ENCODE results near the gene HLA-DMB. TPM values are rescaled to one million over a fixed set of nuclear protein-coding genes. Genes with fewer than 3 reads are reported as not detected.
A peak's percentile ranks its signal among the peaks of the same experiment; 100 is the strongest.

HLA-DMB gene
- 10 to 100 TPM; 14.4 to 14.7 TPM for total RNA-seq

DNA sequence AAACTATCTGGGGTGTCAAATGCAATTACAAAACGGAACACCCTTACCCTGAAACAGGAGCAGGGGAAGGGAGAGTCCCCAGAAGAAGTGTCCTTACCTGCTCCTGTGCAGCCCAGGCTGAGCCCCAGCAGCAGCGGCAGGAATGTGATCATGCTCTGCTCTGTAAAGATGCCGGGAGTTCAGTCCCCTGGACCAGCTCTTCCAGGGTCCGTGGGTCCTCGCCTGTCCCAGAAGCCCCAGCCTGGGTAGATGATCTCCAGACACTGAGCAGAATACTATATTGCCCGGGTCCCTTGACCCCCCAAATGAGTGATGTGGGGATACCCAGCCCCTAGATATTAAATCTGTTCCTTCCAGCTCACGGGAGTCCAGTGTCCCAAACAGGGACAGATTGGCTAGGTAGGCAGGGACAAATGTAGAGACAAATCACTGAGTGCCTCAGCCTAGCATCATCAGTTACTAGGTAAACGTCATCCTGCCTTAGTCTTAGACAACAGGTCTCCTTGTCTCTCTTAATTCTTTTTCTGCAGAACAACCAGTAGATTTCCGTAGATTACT lies at the start of gene HLA-DMB:
Gene HLA-DMB (minus strand): TSS at position 373 of the 558 bp plus-strand sequence. CDS start 221 bp downstream, at position 152.
- Mint-ChIP-seq H3K27me3 (ENCODE audit: low read depth) (no peaks in the 10 kb centered on the region), H3K9me3 (ENCODE audit: insufficient read depth) (no peaks in the 10 kb centered on the region), H3K27ac (peak within 1 kb of the TSS; percentile 97), H3K36me3 (ENCODE audit: low read depth) (peaks cover 12% of the 10 kb centered on the region), H3K4me1 (ENCODE audit: low read depth) (peaks cover 69% of the 10 kb centered on the region), H3K4me3 (peak within 1 kb of the TSS; percentile 86)
- DNase-seq = peak; percentile 73
- POLR2A ChIA-PET = interaction anchor here (0.9 to 7.2 kb wide), 10 partner anchors 12 to 95 kb away, joined by 3 to 220 read pairs (median 6); partner anchors contain the start of genes BRD2, HLA-DMA, PSMB9 and TAP1
- CTCF ChIA-PET = interaction anchor here (0.9 to 15.9 kb wide), 10 partner anchors 7 to 102 kb away, joined by 3 to 519 read pairs (median 21); partner anchors contain the start of genes BRD2, HLA-DMA and TAP2
- peak; percentile 90 for ATAC-seq

DNA sequence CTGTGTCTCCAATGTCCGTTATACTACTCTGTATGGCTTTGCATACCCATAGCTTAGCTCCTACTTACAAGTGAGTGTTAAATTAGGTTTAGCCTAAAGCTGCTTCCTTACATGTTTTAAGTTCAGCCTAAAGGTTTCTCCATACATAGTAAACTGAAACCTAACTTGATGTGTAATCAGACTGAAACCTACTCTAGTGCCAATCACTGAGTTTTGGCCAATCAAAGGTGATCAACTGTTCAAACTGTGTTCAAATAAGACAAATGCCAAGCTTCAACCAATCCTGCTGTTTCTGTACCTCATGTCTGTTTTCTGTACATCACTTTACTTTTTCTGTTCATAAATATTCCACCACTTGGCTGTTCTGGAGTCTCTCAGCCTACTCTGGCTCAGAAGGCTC lies 48.5 kb upstream of the HLA-DMB start:
- no peak overlapping the region for H3K27ac Mint-ChIP-seq
- peaks cover 6% of the 10 kb centered on the region for H3K4me1 Mint-ChIP-seq (ENCODE audit: low read depth)
- H3K27me3 Mint-ChIP-seq (ENCODE audit: low read depth) = peaks cover 21% of the 10 kb centered on the region
- ChIA-PET POLR2A (interaction anchor here (0.6 to 14.3 kb wide), 2 partner anchors 18 to 1015 kb away, joined by 3 to 263 read pairs; partner anchors contain the start of gene BRD2), CTCF (interaction anchor here (0.8 to 13.4 kb wide), 13 partner anchors 11 to 430 kb away, joined by 3 to 240 read pairs (median 4); partner anchors contain the start of gene HLA-DMA)
- H3K9me3 Mint-ChIP-seq (ENCODE audit: insufficient read depth) = no peaks in the 10 kb centered on the region
- no peak for ATAC-seq
- DNase-seq = no peak
- no peak overlapping the region for H3K4me3 Mint-ChIP-seq
- H3K36me3 Mint-ChIP-seq (ENCODE audit: low read depth) = no peaks in the 10 kb centered on the region

DNA sequence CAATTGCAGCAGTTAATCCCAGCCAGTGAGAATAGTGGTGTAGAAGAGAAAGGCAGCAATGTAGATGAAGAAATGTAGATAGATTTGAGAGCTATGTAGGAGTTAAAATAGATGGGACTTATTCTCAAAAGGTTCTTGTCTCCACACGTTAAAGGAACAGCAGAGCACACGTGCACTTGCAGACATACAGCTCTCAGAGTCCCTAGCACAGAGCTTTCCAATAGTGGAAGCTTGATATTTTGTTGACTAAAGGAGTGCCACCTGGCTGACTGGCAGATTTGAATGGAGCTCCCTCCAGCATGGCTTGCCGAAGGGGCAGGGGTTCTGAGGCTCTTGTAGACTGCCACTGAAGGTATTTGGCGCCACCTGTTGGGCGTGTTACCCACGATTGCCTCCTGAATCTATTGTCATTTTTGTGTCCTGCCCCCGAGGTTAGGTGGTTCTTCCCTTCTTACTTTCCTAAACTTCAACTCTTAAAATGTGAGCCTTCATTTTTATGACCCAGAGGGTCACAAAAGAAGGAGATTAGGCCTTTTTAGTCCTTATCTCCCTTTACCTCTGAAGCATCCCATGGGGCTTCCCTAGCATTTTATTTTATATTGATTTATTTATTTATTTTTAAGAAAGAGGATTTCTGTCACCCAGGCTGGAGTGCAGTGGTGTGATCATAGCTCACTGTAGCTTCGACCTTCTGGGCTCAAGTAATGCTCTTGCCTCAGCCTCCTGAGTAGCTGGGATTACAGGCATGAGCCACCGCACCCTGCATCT lies 44.0 kb upstream of the HLA-DMB start:
- Mint-ChIP-seq H3K4me3 (no peak overlapping the region), H3K4me1 (ENCODE audit: low read depth) (peaks cover 25% of the 10 kb centered on the region), H3K27ac (peak overlapping the region; percentile 58), H3K36me3 (ENCODE audit: low read depth) (peaks cover 27% of the 10 kb centered on the region), H3K27me3 (ENCODE audit: low read depth) (peaks cover 3% of the 10 kb centered on the region), H3K9me3 (ENCODE audit: insufficient read depth) (no peaks in the 10 kb centered on the region)
- ChIA-PET POLR2A (interaction anchor here (0.7 to 14.3 kb wide), 10 partner anchors 14 to 147 kb away, joined by 3 to 263 read pairs (median 4); partner anchors contain the start of genes BRD2, PSMB8, TAP1 and TAP2), CTCF (interaction anchor here (0.6 to 13.4 kb wide), 80 partner anchors 9 to 789 kb away, joined by 3 to 240 read pairs (median 5); partner anchors contain the start of genes BRD2, HLA-DMA, HLA-DMB and HLA-DOA)
- peak; percentile 93 for DNase-seq
- ATAC-seq = peak; percentile 78

- no peak for DNase-seq
- peaks cover 34% of the 10 kb centered on the region for H3K36me3 Mint-ChIP-seq (ENCODE audit: low read depth)
Measured at GRCh38 chr6:32983964-32984621, 43.3 kb upstream of the HLA-DMB start.

GRCh38 chr6:32983493-32983848 lies 42.6 kb upstream of the HLA-DMB start:
- ChIA-PET POLR2A (interaction anchor here (0.6 to 14.3 kb wide), 3 partner anchors 12 to 52 kb away, joined by 3 to 263 read pairs (median 3); partner anchors contain the start of gene BRD2), CTCF (interaction anchor here (0.8 to 13.4 kb wide), 25 partner anchors 9 to 158 kb away, joined by 3 to 240 read pairs (median 21); partner anchors contain the start of genes BRD2, HLA-DMA, PSMB8 and PSMB9)
- DNase-seq (no peak), ATAC-seq (peak; percentile 6)
- no peak overlapping the region for H3K4me3 Mint-ChIP-seq
- H3K4me1 Mint-ChIP-seq (ENCODE audit: low read depth) = peaks cover 29% of the 10 kb centered on the region
- no peaks in the 10 kb centered on the region for H3K9me3 Mint-ChIP-seq (ENCODE audit: insufficient read depth)
- H3K36me3 Mint-ChIP-seq (ENCODE audit: low read depth) = peaks cover 40% of the 10 kb centered on the region
- peaks cover 3% of the 10 kb centered on the region for H3K27me3 Mint-ChIP-seq (ENCODE audit: low read depth)
- H3K27ac Mint-ChIP-seq = peak overlapping the region; percentile 50

More at GRCh38 chr6:32983964-32984621, 43.3 kb upstream of the HLA-DMB start:
- Mint-ChIP-seq H3K27me3 (ENCODE audit: low read depth) (peaks cover 3% of the 10 kb centered on the region), H3K4me3 (no peak overlapping the region), H3K9me3 (ENCODE audit: insufficient read depth) (no peaks in the 10 kb centered on the region), H3K27ac (peak overlapping the region; percentile 58), H3K4me1 (ENCODE audit: low read depth) (peaks cover 25% of the 10 kb centered on the region)
- POLR2A ChIA-PET = interaction anchor here (0.6 to 14.3 kb wide), 11 partner anchors 13 to 146 kb away, joined by 3 to 263 read pairs (median 4); partner anchors contain the start of genes BRD2, PSMB8, TAP1 and TAP2
- peak; percentile 12 for ATAC-seq
- CTCF ChIA-PET = interaction anchor here (0.6 to 13.4 kb wide), 78 partner anchors 9 to 788 kb away, joined by 3 to 240 read pairs (median 5); partner anchors contain the start of genes BRD2, HLA-DMA, HLA-DMB and HLA-DOA

- DNase-seq (no peak), ATAC-seq (peak; percentile 7)
- H3K27me3 Mint-ChIP-seq (ENCODE audit: low read depth) = peaks cover 3% of the 10 kb centered on the region
- no peaks in the 10 kb centered on the region for H3K9me3 Mint-ChIP-seq (ENCODE audit: insufficient read depth)
- H3K36me3 Mint-ChIP-seq (ENCODE audit: low read depth) = peaks cover 46% of the 10 kb centered on the region
- H3K4me3 Mint-ChIP-seq = no peak overlapping the region
- peak overlapping the region; percentile 2 for H3K27ac Mint-ChIP-seq
- ChIA-PET POLR2A (interaction anchor here (1.1 to 14.3 kb wide), 2 partner anchors 12 to 43 kb away, joined by 3 to 263 read pairs; partner anchors contain the start of gene BRD2), CTCF (interaction anchor here (0.8 to 13.4 kb wide), 19 partner anchors 9 to 145 kb away, joined by 3 to 240 read pairs (median 21); partner anchors contain the start of genes BRD2, HLA-DMA and TAP2)
- peaks cover 34% of the 10 kb centered on the region for H3K4me1 Mint-ChIP-seq (ENCODE audit: low read depth)
Measured at GRCh38 chr6:32982702-32983492, 42.1 kb upstream of the HLA-DMB start.

DNA sequence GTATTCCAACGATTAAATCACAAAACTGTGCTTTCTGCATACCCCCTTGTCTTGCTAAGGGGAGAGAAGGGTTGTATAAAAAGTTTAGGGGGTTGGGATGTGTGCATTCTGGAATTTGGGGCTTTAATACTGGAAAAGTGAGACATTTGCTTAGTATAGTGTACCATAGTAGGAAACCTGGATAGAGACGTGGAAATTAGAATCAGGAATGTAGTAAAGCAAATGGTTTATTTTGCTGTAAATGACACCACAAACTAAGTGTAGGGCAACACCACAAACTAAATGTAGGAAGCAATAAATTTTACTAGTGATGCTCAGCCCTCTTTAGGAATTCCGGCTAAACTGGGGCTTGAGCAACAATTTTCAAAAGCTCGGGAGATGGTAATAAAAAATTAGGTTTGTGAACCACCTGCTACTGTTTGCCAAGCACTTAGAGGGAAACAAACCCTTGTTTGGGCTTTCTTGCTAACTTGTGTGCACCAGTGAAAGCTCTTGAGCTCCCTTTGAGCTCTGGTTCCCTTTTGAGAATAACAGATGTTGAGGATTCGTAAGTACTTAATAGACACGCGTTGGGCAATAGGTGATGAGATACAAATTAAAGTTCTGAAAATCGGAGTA lies 41.4 kb upstream of the HLA-DMB start:
- POLR2A ChIA-PET = interaction anchor here (1.1 to 14.3 kb wide), 2 partner anchors 11 to 42 kb away, joined by 3 to 263 read pairs; partner anchors contain the start of gene BRD2
- no peak for DNase-seq
- Mint-ChIP-seq H3K9me3 (ENCODE audit: insufficient read depth) (no peaks in the 10 kb centered on the region), H3K36me3 (ENCODE audit: low read depth) (peaks cover 53% of the 10 kb centered on the region), H3K4me1 (ENCODE audit: low read depth) (peaks cover 41% of the 10 kb centered on the region), H3K27me3 (ENCODE audit: low read depth) (peaks cover 3% of the 10 kb centered on the region), H3K27ac (no peak overlapping the region), H3K4me3 (no peak overlapping the region)
- CTCF ChIA-PET = interaction anchor here (0.9 to 13.4 kb wide), 7 partner anchors 10 to 144 kb away, joined by 3 to 240 read pairs (median 6); partner anchors contain the start of genes HLA-DMA and TAP2
- ATAC-seq = no peak

DNA sequence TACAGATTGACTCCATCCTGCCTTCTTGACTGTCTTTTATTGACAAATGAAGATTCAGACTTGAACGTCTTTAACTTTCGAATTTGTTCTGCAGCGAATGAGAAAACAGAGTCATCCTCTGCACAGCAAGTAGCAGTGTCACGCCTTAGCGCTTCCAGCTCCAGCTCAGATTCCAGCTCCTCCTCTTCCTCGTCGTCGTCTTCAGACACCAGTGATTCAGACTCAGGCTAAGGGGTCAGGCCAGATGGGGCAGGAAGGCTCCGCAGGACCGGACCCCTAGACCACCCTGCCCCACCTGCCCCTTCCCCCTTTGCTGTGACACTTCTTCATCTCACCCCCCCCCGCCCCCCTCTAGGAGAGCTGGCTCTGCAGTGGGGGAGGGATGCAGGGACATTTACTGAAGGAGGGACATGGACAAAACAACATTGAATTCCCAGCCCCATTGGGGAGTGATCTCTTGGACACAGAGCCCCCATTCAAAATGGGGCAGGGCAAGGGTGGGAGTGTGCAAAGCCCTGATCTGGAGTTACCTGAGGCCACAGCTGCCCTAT lies 39.7 kb upstream of the HLA-DMB start:
- CTCF ChIA-PET = interaction anchor here (0.6 to 13.4 kb wide), 9 partner anchors 9 to 142 kb away, joined by 3 to 240 read pairs (median 5); partner anchors contain the start of genes HLA-DMA, TAP1 and TAP2
- POLR2A ChIA-PET = interaction anchor here (0.6 to 14.3 kb wide), 7 partner anchors 10 to 138 kb away, joined by 3 to 263 read pairs (median 4); partner anchors contain the start of genes BRD2 and HLA-DMB
- Mint-ChIP-seq H3K4me3 (no peak overlapping the region), H3K4me1 (ENCODE audit: low read depth) (peaks cover 58% of the 10 kb centered on the region), H3K36me3 (ENCODE audit: low read depth) (peaks cover 69% of the 10 kb centered on the region), H3K9me3 (ENCODE audit: insufficient read depth) (no peaks in the 10 kb centered on the region), H3K27me3 (ENCODE audit: low read depth) (no peaks in the 10 kb centered on the region), H3K27ac (no peak overlapping the region)
- ATAC-seq = no peak
- DNase-seq = no peak

DNA sequence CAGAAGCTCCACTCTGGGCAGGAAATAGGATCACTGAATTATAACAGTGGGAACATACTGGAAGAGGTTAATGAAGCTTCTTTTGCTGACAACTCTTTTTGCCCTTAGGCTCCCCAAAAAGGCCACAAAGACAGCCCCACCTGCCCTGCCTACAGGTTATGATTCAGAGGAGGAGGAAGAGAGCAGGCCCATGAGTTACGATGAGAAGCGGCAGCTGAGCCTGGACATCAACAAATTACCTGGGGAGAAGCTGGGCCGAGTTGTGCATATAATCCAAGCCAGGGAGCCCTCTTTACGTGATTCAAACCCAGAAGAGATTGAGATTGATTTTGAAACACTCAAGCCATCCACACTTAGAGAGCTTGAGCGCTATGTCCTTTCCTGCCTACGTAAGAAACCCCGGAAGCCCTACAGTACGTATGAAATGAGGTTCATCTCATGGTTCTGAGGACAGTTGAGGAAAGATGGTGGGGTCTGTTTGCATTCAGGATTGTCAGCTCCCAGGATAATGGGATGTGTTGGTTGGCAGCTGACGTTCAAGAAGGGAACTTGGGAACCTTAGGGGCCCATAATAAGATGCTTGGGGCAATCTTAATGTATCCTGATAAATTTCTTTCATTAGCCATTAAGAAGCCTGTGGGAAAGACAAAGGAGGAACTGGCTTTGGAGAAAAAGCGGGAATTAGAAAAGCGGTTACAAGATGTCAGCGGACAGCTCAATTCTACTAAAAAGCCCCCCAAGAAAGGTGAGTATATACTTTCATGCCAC lies 39.1 kb upstream of the HLA-DMB start:
- Mint-ChIP-seq H3K27me3 (ENCODE audit: low read depth) (no peaks in the 10 kb centered on the region), H3K4me1 (ENCODE audit: low read depth) (peaks cover 62% of the 10 kb centered on the region), H3K9me3 (ENCODE audit: insufficient read depth) (no peaks in the 10 kb centered on the region), H3K36me3 (ENCODE audit: low read depth) (peaks cover 76% of the 10 kb centered on the region), H3K4me3 (no peak overlapping the region), H3K27ac (no peak overlapping the region)
- DNase-seq (no peak), ATAC-seq (no peak)
- ChIA-PET POLR2A (interaction anchor here (0.5 to 14.3 kb wide), 6 partner anchors 9 to 137 kb away, joined by 3 to 263 read pairs (median 4); partner anchors contain the start of genes BRD2 and HLA-DMB), CTCF (interaction anchor here (0.9 to 13.4 kb wide), 8 partner anchors 8 to 142 kb away, joined by 3 to 240 read pairs (median 6); partner anchors contain the start of genes HLA-DMA, TAP1 and TAP2)

Data from activated CD8-positive, alpha-beta T cell treated with anti-CD3 and anti-CD28 coated beads, Interleukin-2, amount 10 ng/mL, durations not matched to agents 7 days and 5 days (primary cell).